OCI-LY1 (cell line): ENCODE data around the gene FAM180A.

Experiments
- CTCF ChIP-seq: fragments of 200-600 bp; sonication (generic), shearing (Covaris generic); IDR thresholded peaks from 2 replicates; pipeline ENCODE4 v1.5.1; 2017; ENCODE audit warnings: mild to moderate bottlenecking, antibody characterized with exemption, low read length, moderate library complexity, mixed read lengths
- EZH2 ChIP-seq: fragments of 200-600 bp; sonication (generic), shearing (Covaris generic); IDR thresholded peaks from 2 replicates; pipeline ENCODE4 v1.8.0; 2017; ENCODE audit warnings: borderline replicate concordance, mixed run types, mild to moderate bottlenecking, antibody characterized with exemption, low read length, moderate library complexity, mixed read lengths

DNA sequence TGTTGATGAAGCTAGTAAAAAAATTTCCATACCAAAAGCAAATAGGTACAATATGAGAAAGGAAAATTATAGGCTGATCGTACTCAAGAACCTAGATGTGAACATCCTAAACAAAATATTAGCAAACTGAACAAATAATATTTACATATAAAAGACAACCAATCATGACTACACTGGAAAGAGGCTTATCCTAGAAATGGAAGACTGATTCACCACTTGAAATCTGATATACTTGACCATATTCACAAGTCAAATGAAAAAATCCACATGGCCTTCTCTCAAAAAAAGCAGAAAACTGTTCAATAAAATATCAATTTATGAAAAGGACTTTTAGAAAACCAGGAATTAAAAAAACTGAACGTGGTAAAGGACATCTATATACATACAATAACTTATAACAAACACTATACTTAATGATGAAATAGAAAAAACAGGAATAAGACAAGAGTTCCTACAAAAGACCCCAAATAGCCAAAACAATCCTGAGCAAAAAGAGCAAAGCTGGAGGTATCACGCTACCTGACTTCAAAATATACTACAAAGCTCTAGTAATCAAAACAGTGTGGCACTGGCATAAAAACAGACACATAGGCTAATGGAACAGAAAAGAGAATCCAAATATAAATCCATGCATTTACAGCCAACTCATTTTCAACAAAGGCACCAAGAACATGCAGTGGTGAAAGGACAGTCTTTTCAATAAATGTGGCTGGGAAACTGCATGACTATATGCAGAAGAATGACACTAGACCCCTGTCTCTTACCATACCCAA is 29.2 kb upstream of the FAM180A start:
- TF ChIP-seq CTCF: no peak
- no peak for TF ChIP-seq EZH2
